Loucy (cell line): ENCODE results near the gene KLHDC9.

ENCODE experiments used
- H2AFZ ChIP-seq: fragments of 200-600 bp; sonication (generic); 2 replicates; pipeline ENCODE4 v1.6.0; 2016; ENCODE audit warnings: antibody characterized with exemption, mild to moderate bottlenecking, low read length, moderate library complexity
- H3F3A ChIP-seq: fragments of 200-600 bp; 2 replicates; pipeline ENCODE4 v1.6.0; 2016; ENCODE audit warnings: antibody characterized with exemption, low read depth, mild to moderate bottlenecking
- H3K27me3 ChIP-seq: fragments of 200-600 bp; sonication (generic); 2 replicates; pipeline ENCODE4 v1.6.1; 2014; ENCODE audit warnings: low read length, mild to moderate bottlenecking; ENCODE audit not compliant: insufficient read depth, poor library complexity, severe bottlenecking
- H3K36me3 ChIP-seq: fragments of 200-600 bp; sonication (generic); 2 replicates; pipeline ENCODE4 v1.6.1; 2016; ENCODE audit warnings: low read length; ENCODE audit not compliant: insufficient read depth
- H3K4me1 ChIP-seq: fragments of 200-600 bp; sonication (generic); 2 replicates; pipeline ENCODE4 v1.5.1; 2014; ENCODE audit warnings: low read length, mild to moderate bottlenecking; ENCODE audit not compliant: insufficient read depth, poor library complexity, severe bottlenecking
- H3K4me2 ChIP-seq: fragments of 200-600 bp; sonication (generic); 2 replicates; pipeline ENCODE4 v1.6.0; 2014; ENCODE audit warnings: antibody characterized with exemption, low read length, low read depth, mild to moderate bottlenecking; ENCODE audit not compliant: poor library complexity, severe bottlenecking
- H3K4me3 ChIP-seq: fragments of 200-600 bp; sonication (generic); 2 replicates; pipeline ENCODE4 v1.5.1; 2014; ENCODE audit warnings: low read length, mild to moderate bottlenecking, mixed read lengths; ENCODE audit not compliant: poor library complexity, severe bottlenecking
- H3K79me2 ChIP-seq: fragments of 200-600 bp; sonication (generic); 2 replicates; pipeline ENCODE4 v1.6.1; 2014; ENCODE audit warnings: low read length; ENCODE audit not compliant: insufficient read depth
- H3K9ac ChIP-seq: fragments of 200-600 bp; sonication (generic); 2 replicates; pipeline ENCODE4 v1.6.0; 2014; ENCODE audit warnings: mild to moderate bottlenecking, low read depth, low read length, moderate library complexity; ENCODE audit not compliant: poor library complexity, severe bottlenecking
- H3K9me2 ChIP-seq: fragments of 200-600 bp; sonication (generic); replicated peaks from 2 replicates; pipeline ENCODE4 v1.6.1; 2016; ENCODE audit warnings: low read depth, low read length, mixed read lengths
- H3K9me3 ChIP-seq: fragments of 200-600 bp; sonication (generic); 2 replicates; pipeline ENCODE4 v1.6.1; 2014; ENCODE audit warnings: mild to moderate bottlenecking, antibody characterized with exemption, low read length, low read depth; ENCODE audit not compliant: insufficient read depth
- H4K20me1 ChIP-seq: fragments of 200-600 bp; sonication (generic); 2 replicates; pipeline ENCODE4 v1.6.0; 2014; ENCODE audit warnings: antibody characterized with exemption, low read length, mild to moderate bottlenecking; ENCODE audit not compliant: insufficient read depth, poor library complexity, severe bottlenecking
- EZH2phosphoT487 ChIP-seq: fragments of 200-600 bp; IDR thresholded peaks from 2 replicates; pipeline ENCODE4 v1.6.1; 2018; ENCODE audit warnings: antibody characterized with exemption, mild to moderate bottlenecking, moderate library complexity, borderline replicate concordance
- TF ChIP-seq, protein P1 (sequence below): fragments of 200-600 bp; sonication (generic); conservative IDR thresholded peaks from 2 replicates; pipeline ENCODE4 v1.5.1; 2014; ENCODE audit warnings: mild to moderate bottlenecking, antibody characterized with exemption, low read length

The KLHDC9 gene

GRCh38 chr1:161076410-161076809 lies 21.8 kb upstream of the KLHDC9 start:
- H3K4me3 ChIP-seq, result no peak overlapping the region
- H3K9ac ChIP-seq, result no peak overlapping the region
- H3K9me3 ChIP-seq, result no peaks in the 10 kb centered on the region
- no peaks in the 10 kb centered on the region for H3K36me3 ChIP-seq
- H3K27me3 ChIP-seq, result no peaks in the 10 kb centered on the region
- H4K20me1 ChIP-seq, result no peaks in the 10 kb centered on the region
- TF ChIP-seq, protein P1, sequence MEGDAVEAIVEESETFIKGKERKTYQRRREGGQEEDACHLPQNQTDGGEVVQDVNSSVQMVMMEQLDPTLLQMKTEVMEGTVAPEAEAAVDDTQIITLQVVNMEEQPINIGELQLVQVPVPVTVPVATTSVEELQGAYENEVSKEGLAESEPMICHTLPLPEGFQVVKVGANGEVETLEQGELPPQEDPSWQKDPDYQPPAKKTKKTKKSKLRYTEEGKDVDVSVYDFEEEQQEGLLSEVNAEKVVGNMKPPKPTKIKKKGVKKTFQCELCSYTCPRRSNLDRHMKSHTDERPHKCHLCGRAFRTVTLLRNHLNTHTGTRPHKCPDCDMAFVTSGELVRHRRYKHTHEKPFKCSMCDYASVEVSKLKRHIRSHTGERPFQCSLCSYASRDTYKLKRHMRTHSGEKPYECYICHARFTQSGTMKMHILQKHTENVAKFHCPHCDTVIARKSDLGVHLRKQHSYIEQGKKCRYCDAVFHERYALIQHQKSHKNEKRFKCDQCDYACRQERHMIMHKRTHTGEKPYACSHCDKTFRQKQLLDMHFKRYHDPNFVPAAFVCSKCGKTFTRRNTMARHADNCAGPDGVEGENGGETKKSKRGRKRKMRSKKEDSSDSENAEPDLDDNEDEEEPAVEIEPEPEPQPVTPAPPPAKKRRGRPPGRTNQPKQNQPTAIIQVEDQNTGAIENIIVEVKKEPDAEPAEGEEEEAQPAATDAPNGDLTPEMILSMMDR, result no peak
- no peak for TF ChIP-seq EZH2phosphoT487
- H3K4me2 ChIP-seq, result no peak overlapping the region
- no peak overlapping the region for H2AFZ ChIP-seq
- no peaks in the 10 kb centered on the region for H3K9me2 ChIP-seq
- H3F3A ChIP-seq, result no peaks in the 10 kb centered on the region
- H3K79me2 ChIP-seq, result no peaks in the 10 kb centered on the region
- peaks cover 18% of the 10 kb centered on the region for H3K4me1 ChIP-seq

GRCh38 chr1:161077426-161077825 lies 20.7 kb upstream of the KLHDC9 start:
- H3K9me2 ChIP-seq, result no peaks in the 10 kb centered on the region
- H3K79me2 ChIP-seq, result no peaks in the 10 kb centered on the region
- H3K9me3 ChIP-seq, result no peaks in the 10 kb centered on the region
- no peak overlapping the region for H2AFZ ChIP-seq
- no peak overlapping the region for H3K9ac ChIP-seq
- no peaks in the 10 kb centered on the region for H3F3A ChIP-seq
- H3K36me3 ChIP-seq, result no peaks in the 10 kb centered on the region
- H3K27me3 ChIP-seq, result no peaks in the 10 kb centered on the region
- H3K4me1 ChIP-seq, result peaks cover 12% of the 10 kb centered on the region
- no peak for TF ChIP-seq EZH2phosphoT487
- no peak overlapping the region for H3K4me3 ChIP-seq
- H3K4me2 ChIP-seq, result no peak overlapping the region
- H4K20me1 ChIP-seq, result no peaks in the 10 kb centered on the region

GRCh38 chr1:161079436-161080110 lies 18.6 kb upstream of the KLHDC9 start:
- Histone ChIP-seq H4K20me1 (no peaks in the 10 kb centered on the region), H3K27me3 (no peaks in the 10 kb centered on the region), H3K9me3 (no peaks in the 10 kb centered on the region), H3F3A (no peaks in the 10 kb centered on the region), H3K36me3 (no peaks in the 10 kb centered on the region), H2AFZ (no peak overlapping the region), H3K4me1 (no peaks in the 10 kb centered on the region), H3K9me2 (no peaks in the 10 kb centered on the region), H3K4me3 (no peak overlapping the region), H3K9ac (no peak overlapping the region), H3K79me2 (no peaks in the 10 kb centered on the region), H3K4me2 (no peak overlapping the region)
- TF ChIP-seq, protein P1, result no peak; the same call in 1 of the 2 replicates
- TF ChIP-seq EZH2phosphoT487, result no peak
